Fibroblast of skin of scalp (primary cell): Measurements from ENCODE around the gene PPM1D.
"Not testable (repeated sequence)": the region's sequence is repeated elsewhere in the genome, so short reads cannot be mapped to it uniquely, and the experiment has no call there.

ENCODE experiments used
- DNase-seq: peaks from one replicate; pipeline ENCODE4 v3.0.0-alpha.2; 2013

The PPM1D gene

DNA sequence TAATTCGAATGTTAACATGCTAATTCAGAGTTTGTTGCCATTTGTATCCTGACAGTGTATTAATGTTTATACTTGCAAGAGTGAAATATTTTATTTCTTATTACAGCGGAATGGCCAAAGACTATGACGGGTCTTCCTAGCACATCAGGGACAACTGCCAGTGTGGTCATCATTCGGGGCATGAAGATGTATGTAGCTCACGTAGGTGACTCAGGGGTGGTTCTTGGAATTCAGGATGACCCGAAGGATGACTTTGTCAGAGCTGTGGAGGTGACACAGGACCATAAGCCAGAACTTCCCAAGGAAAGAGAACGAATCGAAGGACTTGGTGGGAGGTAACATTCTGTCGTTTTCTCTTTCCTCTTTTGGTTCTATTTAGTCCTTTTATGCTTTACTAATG lies 23.4 kb downstream of the PPM1D start:
- DNase-seq = no peak

DNA sequence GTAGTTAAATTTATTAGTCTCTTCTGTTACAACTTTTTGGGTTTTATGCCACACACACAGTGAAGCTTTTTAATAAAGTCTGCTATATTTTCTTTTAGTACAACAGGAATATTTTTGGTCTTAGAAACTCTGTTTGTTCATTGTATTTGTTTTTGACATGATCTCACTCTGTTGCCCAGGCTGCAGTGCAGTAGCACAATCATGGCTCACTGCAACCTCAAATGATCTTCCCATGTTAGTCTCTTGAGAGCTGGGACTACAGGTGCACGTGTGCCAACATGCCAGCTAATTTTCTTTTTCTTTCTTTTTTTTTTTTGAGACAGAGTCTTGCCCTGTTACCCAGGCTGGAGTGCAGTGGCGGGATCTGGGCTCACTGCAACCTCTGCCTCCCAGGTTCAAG lies 27.1 kb downstream of the PPM1D start:
- DNase-seq = no peak

DNA sequence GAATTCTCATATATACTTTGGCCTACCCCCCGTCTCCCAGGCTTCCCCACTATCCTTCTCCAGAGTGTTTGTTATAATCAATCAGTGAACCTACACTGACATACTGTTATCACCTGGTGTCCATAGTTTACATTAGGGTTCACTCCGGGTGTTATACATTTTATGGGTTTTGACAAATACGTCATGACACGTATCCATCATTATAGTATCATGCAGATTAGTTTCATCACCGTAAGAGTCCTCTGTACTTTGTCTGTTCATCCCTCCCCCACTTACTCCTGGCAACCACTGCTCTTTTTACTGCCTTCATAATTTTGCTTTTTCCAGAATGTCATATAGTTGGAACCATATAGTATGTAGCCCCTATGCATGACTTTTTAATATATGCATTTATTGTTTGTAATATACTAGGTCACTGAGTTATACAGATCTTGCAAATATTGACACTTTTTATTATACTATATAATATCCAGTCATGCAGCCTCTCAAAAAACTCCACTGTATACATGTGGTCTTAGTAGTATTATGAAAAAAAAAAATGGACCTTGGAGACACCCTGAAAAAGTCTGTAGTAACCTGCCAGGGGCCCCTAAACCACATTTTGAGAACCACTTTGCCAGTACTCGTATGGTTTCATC lies 28.4 kb downstream of the PPM1D start:
- DNase-seq = no peak

GRCh38 chr17:60629120-60629519 lies 29.1 kb downstream of the PPM1D start:
- DNase-seq = no peak

DNA sequence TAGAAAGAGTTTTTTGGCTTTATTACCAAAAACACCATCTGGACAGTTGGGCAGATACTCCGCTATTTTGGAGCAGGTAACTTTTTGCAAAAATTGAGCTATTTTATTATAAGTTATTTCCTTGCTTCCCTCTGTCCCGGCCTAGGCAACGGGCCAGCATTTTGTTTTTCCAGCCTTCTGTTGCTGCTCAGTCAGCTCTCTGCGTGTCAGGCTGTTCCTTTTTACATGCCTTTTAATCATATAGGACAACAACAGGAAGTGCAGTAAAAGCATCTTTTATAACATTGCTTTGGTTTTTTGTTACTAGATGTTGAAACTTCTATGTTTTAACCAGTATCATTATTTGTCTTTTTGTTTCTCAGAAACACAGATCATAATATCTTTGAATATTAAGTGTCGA lies 30.4 kb downstream of the PPM1D start:
- DNase-seq = peak; percentile 36

DNA sequence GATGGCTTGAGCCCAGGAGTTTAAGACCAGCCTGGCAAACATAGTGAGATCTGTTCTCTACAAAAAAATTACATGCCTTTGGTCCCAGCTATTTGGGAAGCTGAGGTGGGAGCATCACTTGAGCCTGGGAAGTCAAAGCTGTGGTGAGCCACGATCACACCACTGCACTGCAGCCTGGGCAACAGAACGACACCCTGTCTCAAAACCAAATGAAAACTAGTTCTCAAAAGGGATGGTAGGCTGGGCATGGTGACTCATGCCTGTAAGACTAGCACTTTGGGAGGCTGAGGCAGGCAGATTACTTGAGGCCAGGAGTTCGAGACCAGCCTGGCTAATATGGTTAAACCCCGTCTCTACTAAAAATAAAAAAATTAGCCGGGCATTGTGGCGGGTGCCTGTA lies 31.1 kb downstream of the PPM1D start:
- no peak for DNase-seq

DNA sequence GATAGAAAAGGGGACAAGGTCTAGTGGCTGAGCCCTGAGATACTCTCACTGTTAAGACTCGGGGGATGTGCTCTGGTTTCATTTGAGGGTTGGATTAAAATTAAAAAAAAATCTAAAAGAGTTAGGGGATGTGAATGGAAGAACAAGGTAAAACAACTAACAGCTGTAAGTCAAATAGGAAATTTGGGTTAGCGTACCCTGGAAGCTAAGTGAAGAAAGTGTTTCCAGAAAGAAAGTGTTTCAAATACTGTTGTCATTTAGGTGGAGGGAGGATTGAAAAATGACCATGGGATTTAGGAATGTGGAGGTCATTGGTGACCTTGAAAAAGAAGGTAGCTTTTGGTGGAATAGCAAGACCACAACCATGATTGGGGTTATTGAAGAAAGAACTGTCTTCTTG lies 37.7 kb downstream of the PPM1D start:
- no peak for DNase-seq

- no peak for DNase-seq
Measured at GRCh38 chr17:60639019-60639330, 39.0 kb downstream of the PPM1D start.

- no peak for DNase-seq
Measured at GRCh38 chr17:60640503-60640902, 40.5 kb downstream of the PPM1D start.

DNA sequence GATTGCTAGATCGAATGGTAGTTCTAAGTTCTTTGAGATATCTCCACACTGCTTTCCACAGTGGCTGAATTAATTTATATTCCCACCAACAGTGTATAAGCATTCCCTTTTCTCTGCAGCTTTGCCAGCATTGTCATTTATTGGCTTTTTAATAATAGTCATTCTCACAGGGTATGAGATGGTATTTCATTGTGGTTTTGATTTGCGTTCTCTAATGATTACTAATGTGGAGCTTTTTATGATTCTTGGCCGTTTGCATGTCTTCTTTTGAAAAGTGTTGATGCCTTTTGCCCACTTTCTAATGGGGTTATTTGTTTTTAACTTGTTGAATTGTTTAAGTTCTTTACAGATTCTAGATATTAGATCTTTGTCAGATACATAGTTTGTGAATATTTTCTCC lies 41.1 kb downstream of the PPM1D start:
- peak; percentile 55 for DNase-seq

DNA sequence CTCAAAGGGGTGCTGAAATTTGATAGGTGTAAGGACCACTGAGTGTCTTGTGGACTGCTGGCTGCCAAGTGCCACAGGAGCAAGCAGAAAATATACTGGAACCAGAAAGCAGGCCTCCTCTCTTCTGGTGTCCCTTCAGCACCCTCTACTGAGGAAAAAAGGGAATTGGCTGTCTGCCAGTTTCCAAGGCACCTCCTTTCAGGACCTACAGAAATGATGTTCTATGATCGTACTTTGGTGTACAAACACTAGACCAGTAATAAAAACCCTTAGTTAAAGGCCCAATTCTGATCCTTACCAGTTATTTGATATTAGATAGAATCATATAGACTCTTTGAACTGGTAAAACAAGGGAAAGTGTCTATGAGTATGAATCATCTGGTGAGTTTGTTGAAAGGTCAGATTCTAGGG lies 41.8 kb downstream of the PPM1D start:
- peak; percentile 83 for DNase-seq

- no peak for DNase-seq
Measured at GRCh38 chr17:60645918-60646523, 46.0 kb downstream of the PPM1D start.

GRCh38 chr17:60646701-60647100 lies 46.7 kb downstream of the PPM1D start:
- DNase-seq = no peak

DNA sequence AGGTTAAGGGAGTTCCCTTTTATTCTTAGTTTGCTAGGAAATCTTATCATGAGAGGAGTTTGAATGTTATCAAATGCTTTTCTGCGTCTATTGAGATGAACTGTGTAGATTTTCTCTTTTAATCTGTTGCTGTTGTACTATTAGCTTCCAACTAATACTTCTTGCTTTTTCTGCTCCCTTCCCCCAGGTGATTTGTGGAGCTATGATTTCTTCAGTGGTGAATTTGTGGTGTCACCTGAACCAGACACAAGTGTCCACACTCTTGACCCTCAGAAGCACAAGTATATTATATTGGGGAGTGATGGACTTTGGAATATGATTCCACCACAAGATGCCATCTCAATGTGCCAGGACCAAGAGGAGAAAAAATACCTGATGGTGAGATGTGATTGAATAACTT lies 47.7 kb downstream of the PPM1D start:
- no peak for DNase-seq

DNA sequence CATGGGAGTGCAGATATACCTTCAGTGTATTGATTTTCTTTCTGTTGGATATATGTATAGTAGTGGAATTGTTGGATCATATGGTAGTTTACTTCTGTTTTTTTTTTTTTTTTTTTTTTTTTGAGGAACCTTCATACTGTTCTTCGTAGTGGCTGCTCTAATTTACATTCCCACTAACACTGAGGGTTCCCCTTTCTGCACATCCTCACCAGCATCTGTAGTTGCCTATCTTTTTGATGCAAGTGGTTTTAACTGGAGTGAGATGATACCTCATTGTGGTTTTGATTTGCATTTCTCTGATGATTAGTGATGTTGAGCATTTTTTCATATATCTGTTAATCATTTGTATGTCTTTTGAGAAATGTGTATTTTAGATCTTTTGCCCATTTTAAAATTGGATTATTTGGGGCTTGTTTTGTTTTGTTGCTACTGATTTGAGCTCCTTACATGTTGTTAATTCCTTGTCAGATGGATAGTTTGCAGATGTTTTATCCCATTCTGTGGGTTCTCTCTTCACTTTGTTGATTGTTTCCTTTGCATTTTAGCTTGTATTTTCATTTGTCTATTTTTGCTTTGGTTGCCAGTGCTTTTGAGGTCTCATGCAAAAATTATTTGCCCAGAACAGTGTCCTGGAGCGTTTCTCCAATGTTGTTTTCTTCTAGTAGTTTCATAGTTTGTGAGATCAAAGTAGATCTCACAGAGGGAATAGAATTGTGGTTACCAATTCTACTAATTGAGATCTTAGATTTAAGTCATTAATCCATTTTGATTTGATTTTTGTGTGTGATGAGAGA lies 52.7 kb downstream of the PPM1D start:
- DNase-seq = no peak

DNA sequence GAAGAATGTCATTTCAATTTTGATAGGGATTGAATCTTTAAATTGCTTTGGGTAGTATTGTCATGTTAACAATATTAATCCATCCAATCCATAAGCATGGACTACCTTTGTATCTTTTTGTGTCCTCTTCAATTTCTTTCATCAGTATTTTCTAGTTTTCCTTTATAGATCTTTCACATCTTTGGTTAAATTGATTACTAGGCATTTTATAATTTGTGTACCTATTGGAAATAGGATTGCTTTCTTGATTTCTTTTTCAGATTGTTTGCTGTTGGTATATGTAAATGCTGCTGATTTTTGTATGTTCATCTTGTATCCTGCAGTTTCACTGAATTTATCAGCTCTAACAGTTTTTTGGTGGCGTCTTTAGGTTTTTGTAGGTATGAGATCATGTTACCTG lies 53.6 kb downstream of the PPM1D start:
- no peak for DNase-seq

DNA sequence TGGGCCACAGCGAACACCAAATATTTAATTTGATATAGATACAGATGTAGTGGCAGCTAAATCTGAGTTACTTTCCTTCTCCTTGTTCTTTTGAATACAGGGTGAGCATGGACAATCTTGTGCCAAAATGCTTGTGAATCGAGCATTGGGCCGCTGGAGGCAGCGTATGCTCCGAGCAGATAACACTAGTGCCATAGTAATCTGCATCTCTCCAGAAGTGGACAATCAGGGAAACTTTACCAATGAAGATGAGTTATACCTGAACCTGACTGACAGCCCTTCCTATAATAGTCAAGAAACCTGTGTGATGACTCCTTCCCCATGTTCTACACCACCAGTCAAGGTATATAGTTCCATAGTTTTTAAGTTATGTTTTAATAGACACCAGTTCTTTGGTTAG lies 56.5 kb downstream of the PPM1D start:
- DNase-seq = no peak

DNA sequence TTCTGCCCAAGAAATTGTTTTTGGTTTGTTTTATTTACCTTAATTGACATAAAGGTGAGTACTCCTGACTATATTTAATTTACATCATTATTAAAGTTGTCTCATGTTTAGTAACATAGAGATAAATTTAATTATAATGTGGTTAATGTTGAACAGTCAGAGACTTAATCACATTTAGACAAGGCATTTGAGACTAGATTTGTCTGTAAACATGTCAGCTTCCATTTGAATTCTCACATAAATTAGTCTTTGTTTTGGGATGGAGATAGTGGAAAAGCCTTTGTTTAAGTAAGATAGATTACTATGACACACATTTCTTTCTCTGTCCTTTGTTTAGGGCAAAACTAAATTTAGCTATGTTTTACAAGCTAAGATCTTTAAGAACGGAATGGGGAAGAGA lies 59.2 kb downstream of the PPM1D start:
- DNase-seq = no peak

- no peak for DNase-seq
Measured at GRCh38 chr17:60661489-60661888, 61.5 kb downstream of the PPM1D start.

DNA sequence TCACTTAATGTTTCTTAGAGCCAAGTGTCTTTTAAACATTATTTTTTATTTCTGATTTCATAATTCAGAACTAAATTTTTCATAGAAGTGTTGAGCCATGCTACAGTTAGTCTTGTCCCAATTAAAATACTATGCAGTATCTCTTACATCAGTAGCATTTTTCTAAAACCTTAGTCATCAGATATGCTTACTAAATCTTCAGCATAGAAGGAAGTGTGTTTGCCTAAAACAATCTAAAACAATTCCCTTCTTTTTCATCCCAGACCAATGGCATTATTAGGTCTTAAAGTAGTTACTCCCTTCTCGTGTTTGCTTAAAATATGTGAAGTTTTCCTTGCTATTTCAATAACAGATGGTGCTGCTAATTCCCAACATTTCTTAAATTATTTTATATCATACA lies 64.0 kb downstream of the PPM1D start:
- DNase-seq = peak; percentile 29

GRCh38 chr17:60665602-60666001 lies 65.6 kb downstream of the PPM1D start:
- no peak for DNase-seq

DNA sequence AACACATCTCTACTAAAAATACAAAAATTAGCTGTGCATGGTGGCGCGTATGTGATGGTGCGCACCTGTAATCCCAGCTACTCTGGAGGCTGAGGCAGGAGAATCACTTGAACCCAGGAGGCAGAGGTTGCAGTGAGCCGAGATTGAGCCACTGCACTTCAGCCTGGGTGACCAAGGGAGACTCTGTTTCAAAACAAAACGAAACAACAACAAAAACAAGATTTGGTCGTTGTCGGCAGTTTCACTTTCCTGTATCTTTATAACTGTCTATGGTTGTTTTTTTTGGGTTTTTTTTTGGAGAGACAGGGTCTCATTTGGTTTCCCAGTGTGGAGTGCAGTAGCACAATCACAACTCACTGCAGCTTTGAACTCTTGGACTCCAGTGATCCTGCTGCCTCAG lies 68.7 kb downstream of the PPM1D start:
- DNase-seq = not testable (repeated sequence)

DNA sequence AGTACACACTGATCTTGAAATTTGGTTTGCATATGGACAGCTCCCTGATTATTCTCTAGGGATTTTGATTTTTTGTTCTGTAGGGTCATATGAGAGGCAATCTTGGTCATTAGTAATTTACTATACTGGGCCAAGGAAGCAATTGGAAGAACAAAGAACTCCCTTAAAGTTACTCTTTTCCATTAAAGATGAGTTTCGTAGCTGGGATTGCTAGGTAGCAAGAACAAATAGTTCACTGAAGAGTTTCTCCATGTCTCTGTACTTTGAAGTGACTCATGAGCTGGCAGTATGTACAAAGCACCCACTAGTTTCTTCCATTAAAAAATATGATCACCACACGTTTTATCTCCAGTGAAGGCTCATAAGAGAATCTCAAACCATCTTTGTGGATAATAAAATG lies 71.5 kb downstream of the PPM1D start:
- no peak for DNase-seq

DNA sequence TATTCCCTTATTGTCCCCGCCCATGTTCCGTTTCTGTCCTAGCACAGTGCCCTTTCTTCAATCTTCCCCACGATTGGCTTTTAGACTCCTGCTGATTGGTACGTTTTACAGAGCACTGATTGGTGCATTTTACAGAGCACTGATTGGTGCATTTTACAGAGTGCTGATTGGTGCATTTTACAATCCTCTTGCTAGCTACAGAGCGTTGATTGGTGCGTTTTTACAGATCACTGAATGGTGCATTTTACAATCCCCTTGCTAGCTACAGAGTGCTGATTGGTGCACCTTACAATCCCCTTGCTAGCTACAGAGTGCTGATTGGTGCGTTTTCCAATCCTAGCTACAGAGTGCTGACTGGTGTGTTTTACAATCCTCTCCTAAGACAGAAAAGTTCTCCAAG lies 74.6 kb downstream of the PPM1D start:
- DNase-seq = not testable (repeated sequence)
